GM10248 (cell line): ENCODE data around the gene CYFIP2.

ENCODE experiments used
- CTCF ChIA-PET: fragments of 300-600 bp; sonication (Branson Sonifier 250); formaldehyde crosslinking; extraction: SDS; loops from one replicate; lab custom pipeline; 2021; ENCODE audit warnings: antibody characterized with exemption; lab: Yijun Ruan, JAX
- POLR2A ChIA-PET: fragments of 350-650 bp; sonication (Branson Sonifier 250); formaldehyde crosslinking; extraction: SDS; loops from one replicate; lab custom pipeline; 2020; ENCODE audit warnings: antibody characterized with exemption; lab: Yijun Ruan, JAX
- DNase-seq: peaks from one replicate; pipeline ENCODE4 v3.0.0; 2012; ENCODE audit errors: extremely low spot score
- CTCF ChIP-seq: IDR thresholded peaks from 2 replicates; pipeline ENCODE4 v1.5.1; 2012; ENCODE audit warnings: mild to moderate bottlenecking, low read depth; ENCODE audit errors: extremely low read depth, missing control alignments, control extremely low read depth

CYFIP2 gene

GRCh38 chr5:157222506-157223230, 43.3 kb upstream of the CYFIP2 start:
- DNase-seq = no peak
- no peak for TF ChIP-seq CTCF
- ChIA-PET CTCF (interaction anchor here (2.1 kb wide), 1 partner anchor 31 kb away, joined by 7 read pairs; no protein-coding TSS in a partner anchor), POLR2A (no interaction called here)

DNA sequence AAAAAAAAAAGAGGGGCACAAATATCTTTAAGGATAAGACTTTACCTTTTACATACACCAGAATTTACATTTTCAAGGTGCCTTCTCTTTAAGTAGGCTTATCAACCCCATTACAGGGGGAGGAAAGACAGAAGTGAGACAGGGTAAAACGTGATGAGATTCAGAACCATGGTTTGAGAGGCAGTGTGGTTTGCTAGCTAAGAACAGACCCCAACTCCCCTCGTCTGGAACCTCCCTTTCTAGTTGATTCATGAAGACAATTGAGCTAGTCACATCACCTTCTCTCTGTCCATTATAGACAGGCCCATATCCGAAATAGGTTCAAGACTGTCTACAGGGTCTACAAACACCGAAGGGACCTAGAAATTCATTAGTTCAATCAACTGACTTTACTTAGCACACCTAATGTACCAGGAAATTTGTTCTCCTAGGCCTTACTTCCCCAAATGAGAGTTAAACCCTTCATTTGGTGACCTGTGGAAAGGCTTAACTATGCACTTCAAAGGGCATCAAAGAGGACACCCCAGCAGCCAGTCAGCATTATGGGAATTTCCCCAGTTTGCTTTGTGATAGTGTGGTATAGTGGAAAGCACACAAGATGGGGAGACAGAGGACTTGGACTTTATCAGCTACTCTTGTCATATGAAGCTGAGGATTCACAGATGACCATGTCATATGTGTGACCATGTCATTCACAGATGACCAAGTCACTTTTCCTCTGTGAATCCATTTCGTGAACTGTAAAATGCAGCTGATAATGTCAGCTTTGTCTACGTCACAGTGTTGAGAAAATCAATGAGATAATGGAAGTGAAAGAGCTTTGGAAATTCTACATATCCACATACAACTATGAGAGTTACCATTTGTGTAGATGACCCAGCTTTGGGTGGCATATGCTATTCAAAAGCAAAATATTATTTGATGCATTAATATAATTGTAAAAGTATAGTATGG, 40.2 kb upstream of the CYFIP2 start:
- no peak for TF ChIP-seq CTCF
- no peak for DNase-seq
- ChIA-PET POLR2A (no interaction called here), CTCF (interaction anchor here (0.8 to 1.9 kb wide), 5 partner anchors 10 to 61 kb away, joined by 3 to 7 read pairs (median 4); no protein-coding TSS in a partner anchor)

DNA sequence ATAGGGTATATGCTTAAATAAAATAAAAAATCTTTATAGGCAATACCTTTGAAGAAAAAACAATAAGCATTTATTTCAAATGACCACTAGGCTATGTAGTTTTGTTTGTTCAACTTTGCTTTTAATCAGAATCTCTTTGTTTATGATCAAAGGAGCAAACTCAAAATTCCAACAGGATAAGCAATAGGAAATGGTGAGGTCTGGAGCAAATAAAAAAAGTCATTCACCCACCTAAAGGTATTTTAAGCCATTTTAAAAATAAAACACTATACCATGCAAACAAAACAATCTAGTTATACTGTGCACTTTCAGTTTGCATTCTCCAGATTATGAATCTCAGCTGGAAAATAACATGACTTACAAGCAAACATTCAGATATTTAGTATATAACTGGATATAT, 35.3 kb upstream of the CYFIP2 start:
- ChIA-PET POLR2A (no interaction called here), CTCF (interaction anchor here (0.8 to 1.6 kb wide), 3 partner anchors 20 to 24 kb away, joined by 3 to 4 read pairs (median 3); no protein-coding TSS in a partner anchor)
- DNase-seq = no peak
- TF ChIP-seq CTCF = no peak

GRCh38 chr5:157232706-157233105, 33.2 kb upstream of the CYFIP2 start:
- ChIA-PET POLR2A (no interaction called here), CTCF (no interaction called here)
- no peak for DNase-seq
- TF ChIP-seq CTCF = no peak

- ChIA-PET CTCF (interaction anchor here (0.8 kb wide), 1 partner anchor 19 kb away, joined by 3 read pairs; no protein-coding TSS in a partner anchor), POLR2A (no interaction called here)
- no peak for DNase-seq
- TF ChIP-seq CTCF = no peak
Observed at GRCh38 chr5:157233515-157233914, 32.4 kb upstream of the CYFIP2 start.

- ChIA-PET POLR2A (no interaction called here), CTCF (interaction anchor here (1.6 to 1.8 kb wide), 2 partner anchors 11 to 92 kb away, joined by 4 to 7 read pairs; no protein-coding TSS in a partner anchor)
- DNase-seq = no peak
- no peak for TF ChIP-seq CTCF
Observed at GRCh38 chr5:157236423-157236822, 29.5 kb upstream of the CYFIP2 start.
